Activated CD4-positive, alpha-beta memory T cell treated with anti-CD3 and anti-CD28 coated beads, Interleukin-2, amount 10 ng/mL, durations not matched to agents 7 days and 5 days (primary cell): ENCODE data around the gene WAPL. TPM values are rescaled to one million over a fixed set of nuclear protein-coding genes. Genes with fewer than 3 reads are reported as not detected.

Experiments
- CTCF ChIA-PET: fragments of 350-600 bp; sonication (Branson Sonifier 250); formaldehyde crosslinking; loops from one replicate; lab custom pipeline; 2021; ENCODE audit warnings: antibody characterized with exemption, inconsistent platforms; lab: Charles Lee
- POLR2A ChIA-PET: fragments of 350-600 bp; sonication (Branson Sonifier 250); formaldehyde crosslinking; loops from one replicate; lab custom pipeline; 2021; ENCODE audit warnings: antibody characterized with exemption; lab: Charles Lee
- DNase-seq: peaks from one replicate; pipeline ENCODE4 v3.0.0-alpha.2; 2020
- H3K27ac Mint-ChIP-seq: one replicate; pipeline ENCODE4 v1.8.0; 2021; ENCODE audit warnings: mild to moderate bottlenecking, mixed read lengths
- H3K27me3 Mint-ChIP-seq: one replicate; pipeline ENCODE4 v1.8.0; 2021; ENCODE audit warnings: mixed read lengths
- H3K36me3 Mint-ChIP-seq: one replicate; pipeline ENCODE4 v1.8.0; 2021; ENCODE audit warnings: low read depth, mixed read lengths
- H3K4me1 Mint-ChIP-seq: one replicate; pipeline ENCODE4 v1.8.0; 2021; ENCODE audit warnings: mixed read lengths
- H3K4me3 Mint-ChIP-seq: one replicate; pipeline ENCODE4 v1.8.0; 2021; ENCODE audit warnings: mild to moderate bottlenecking, mixed read lengths
- H3K9me3 Mint-ChIP-seq: one replicate; pipeline ENCODE4 v1.8.0; 2021; ENCODE audit warnings: mixed read lengths
- total RNA-seq, 2 experiments: library from RNA; stranded (reverse); gene quantifications; one replicate each; pipeline ENCODE4 v1.2.3, GENCODE V29; 2021

The WAPL gene
- total RNA-seq, 2 experiments from 2014 or later = 46.7 to 47.5 TPM

DNA sequence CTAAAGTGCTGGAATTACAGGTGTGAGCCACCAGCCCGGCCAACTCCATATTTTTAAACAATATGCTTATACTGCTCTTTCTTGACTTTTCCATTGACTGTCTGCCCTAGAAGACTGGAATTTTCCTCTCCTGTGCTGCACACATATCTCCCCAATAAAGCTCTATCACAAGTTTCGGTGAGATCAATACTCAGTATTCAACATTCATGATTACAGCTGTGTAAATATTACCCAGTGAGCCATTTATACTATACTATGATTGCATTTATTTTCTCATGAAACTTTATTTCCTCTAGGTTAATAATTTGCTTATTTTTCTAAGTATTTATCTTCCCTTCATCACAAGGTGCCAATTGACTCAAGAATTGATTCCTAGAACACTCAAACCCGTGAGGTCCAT, 106.5 kb downstream of the WAPL start:
- Mint-ChIP-seq H3K9me3 (peaks cover 5% of the 10 kb centered on the region), H3K27ac (no peak overlapping the region), H3K36me3 (peaks cover 6% of the 10 kb centered on the region), H3K4me3 (no peak overlapping the region), H3K4me1 (peaks cover 37% of the 10 kb centered on the region), H3K27me3 (peaks cover 4% of the 10 kb centered on the region)
- no peak for DNase-seq
- CTCF ChIA-PET = interaction anchor here (0.5 to 6.1 kb wide), 2 partner anchors 13 to 47 kb away, joined by 3 to 57 read pairs; no protein-coding TSS in a partner anchor
- POLR2A ChIA-PET = interaction anchor here (7.1 kb wide), 1 partner anchor 14 kb away, joined by 91 read pairs; no protein-coding TSS in a partner anchor

- CTCF ChIA-PET = interaction anchor here (0.6 to 6.1 kb wide), 2 partner anchors 11 to 34 kb away, joined by 3 to 57 read pairs; no protein-coding TSS in a partner anchor
- Mint-ChIP-seq H3K4me1 (peaks cover 37% of the 10 kb centered on the region), H3K4me3 (no peak overlapping the region), H3K36me3 (peaks cover 6% of the 10 kb centered on the region), H3K27ac (peak overlapping the region; percentile 82), H3K27me3 (peaks cover 4% of the 10 kb centered on the region), H3K9me3 (peaks cover 5% of the 10 kb centered on the region)
- peak; percentile 31 for DNase-seq
- POLR2A ChIA-PET = interaction anchor here (1.2 to 7.1 kb wide), 3 partner anchors 12 to 109 kb away, joined by 3 to 91 read pairs (median 8); partner anchors contain the start of gene WAPL
Measured at GRCh38 chr10:86413046-86413728, 108.4 kb downstream of the WAPL start.

DNA sequence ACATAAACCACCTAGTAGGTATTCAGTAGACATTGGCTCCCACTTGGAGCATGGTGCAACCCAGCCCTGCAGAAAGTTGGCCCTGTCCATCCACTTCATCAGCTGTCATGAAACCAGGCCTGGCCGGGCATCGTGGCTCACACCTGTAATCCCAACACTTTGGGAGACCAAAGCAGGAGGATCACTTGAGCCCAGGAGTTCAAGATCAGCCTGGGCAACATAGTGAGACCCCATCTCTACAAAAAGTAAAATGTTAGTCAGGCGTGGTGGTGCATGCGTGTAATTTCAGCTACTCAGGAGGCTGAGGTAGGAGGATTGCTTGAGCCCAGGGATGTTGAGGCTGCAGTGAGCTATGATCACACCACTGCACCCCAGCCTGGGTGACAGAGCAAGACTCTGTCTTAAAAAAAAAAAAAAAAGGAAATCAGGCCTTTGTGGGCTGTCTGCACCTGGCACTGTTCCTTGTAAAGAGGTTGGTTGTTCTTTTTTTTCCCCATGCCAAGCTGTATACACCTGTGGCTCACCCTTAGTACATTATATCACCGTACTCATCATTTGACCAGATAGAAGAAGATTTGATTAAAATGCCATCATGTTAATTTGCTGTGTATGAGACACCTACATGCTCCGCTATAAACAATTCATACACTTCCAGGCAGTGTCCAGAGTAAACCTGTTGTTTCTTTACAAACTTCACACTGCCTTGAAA, 109.6 kb downstream of the WAPL start:
- Mint-ChIP-seq H3K4me1 (peaks cover 37% of the 10 kb centered on the region), H3K27me3 (peaks cover 4% of the 10 kb centered on the region), H3K4me3 (peak overlapping the region; percentile 1), H3K9me3 (peaks cover 5% of the 10 kb centered on the region), H3K36me3 (peaks cover 6% of the 10 kb centered on the region), H3K27ac (peak overlapping the region; percentile 82)
- DNase-seq = no peak
- CTCF ChIA-PET = interaction anchor here (0.6 to 6.1 kb wide), 2 partner anchors 10 to 32 kb away, joined by 4 to 57 read pairs; no protein-coding TSS in a partner anchor
- POLR2A ChIA-PET = interaction anchor here (0.9 to 7.1 kb wide), 4 partner anchors 10 to 109 kb away, joined by 3 to 91 read pairs (median 4); partner anchors contain the start of gene WAPL

- CTCF ChIA-PET = interaction anchor here (0.5 to 6.1 kb wide), 3 partner anchors 10 to 303 kb away, joined by 3 to 57 read pairs (median 3); no protein-coding TSS in a partner anchor
- H3K9me3 Mint-ChIP-seq = peaks cover 5% of the 10 kb centered on the region
Measured at GRCh38 chr10:86411281-86411841, 110.2 kb downstream of the WAPL start.

DNA sequence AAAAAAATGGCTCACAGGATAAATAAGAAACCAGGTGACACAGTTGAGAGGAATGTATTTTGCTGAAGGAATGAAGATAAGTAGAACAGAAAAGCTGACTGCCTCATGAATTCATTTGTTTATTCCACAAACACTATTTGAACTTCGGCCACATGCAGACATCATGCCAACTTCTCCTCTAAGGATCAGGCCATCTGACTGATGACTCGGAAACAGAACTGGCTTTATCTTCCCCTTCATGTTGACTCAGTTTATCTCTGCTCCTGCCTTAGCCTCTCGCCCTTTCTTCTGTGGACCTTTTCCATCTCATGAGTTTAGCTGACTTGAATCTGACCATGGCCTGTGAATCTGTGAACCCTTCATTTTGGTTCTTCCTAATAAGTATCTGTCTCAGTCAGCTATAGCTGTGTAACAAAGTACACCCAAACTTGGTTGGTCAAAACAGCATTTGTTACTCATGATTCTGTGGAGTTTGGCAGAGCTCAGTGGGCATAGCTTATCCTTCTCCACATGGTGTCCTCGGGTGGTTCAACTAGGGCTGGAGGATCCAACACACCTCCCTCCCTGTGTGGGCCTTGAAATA, 111.0 kb downstream of the WAPL start:
- CTCF ChIA-PET = interaction anchor here (0.5 to 6.1 kb wide), 3 partner anchors 9 to 304 kb away, joined by 3 to 57 read pairs (median 3); no protein-coding TSS in a partner anchor
- Mint-ChIP-seq H3K27ac (peak overlapping the region; percentile 82), H3K27me3 (peaks cover 1% of the 10 kb centered on the region), H3K36me3 (peaks cover 6% of the 10 kb centered on the region), H3K4me1 (peaks cover 37% of the 10 kb centered on the region), H3K4me3 (no peak overlapping the region), H3K9me3 (peaks cover 5% of the 10 kb centered on the region)
- no peak for DNase-seq
- POLR2A ChIA-PET = interaction anchor here (0.9 to 7.1 kb wide), 3 partner anchors 10 to 111 kb away, joined by 3 to 91 read pairs (median 4); partner anchors contain the start of gene WAPL

More at GRCh38 chr10:86411281-86411841, 110.2 kb downstream of the WAPL start:
- peak overlapping the region; percentile 31 for H3K4me3 Mint-ChIP-seq
- peak overlapping the region; percentile 82 for H3K27ac Mint-ChIP-seq
- DNase-seq = peak; percentile 49
- H3K27me3 Mint-ChIP-seq = peaks cover 4% of the 10 kb centered on the region
- peaks cover 37% of the 10 kb centered on the region for H3K4me1 Mint-ChIP-seq
- peaks cover 6% of the 10 kb centered on the region for H3K36me3 Mint-ChIP-seq
- POLR2A ChIA-PET = interaction anchor here (0.9 to 7.1 kb wide), 4 partner anchors 10 to 110 kb away, joined by 3 to 91 read pairs (median 4); partner anchors contain the start of gene WAPL

DNA sequence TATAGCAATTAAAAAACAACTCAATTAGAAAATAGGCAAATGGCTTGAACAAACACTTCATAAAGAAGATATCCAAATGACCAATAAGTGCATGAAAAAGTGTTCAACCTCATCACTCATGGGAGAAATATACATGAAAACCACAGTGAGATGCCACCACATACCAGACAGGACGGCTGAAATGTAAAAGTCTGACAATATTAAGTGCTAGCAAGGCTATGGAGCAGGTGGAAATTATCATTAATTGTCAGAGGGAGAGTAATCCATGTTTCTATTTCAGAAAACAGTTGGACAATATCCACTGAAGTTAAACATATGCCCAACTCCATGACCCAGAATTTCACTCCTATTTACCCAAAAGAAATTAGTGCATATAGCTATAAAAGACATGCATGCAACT, 112.4 kb downstream of the WAPL start:
- H3K27me3 Mint-ChIP-seq = peaks cover 4% of the 10 kb centered on the region
- no peak for DNase-seq
- H3K27ac Mint-ChIP-seq = no peak overlapping the region
- H3K4me1 Mint-ChIP-seq = peaks cover 34% of the 10 kb centered on the region
- peaks cover 6% of the 10 kb centered on the region for H3K36me3 Mint-ChIP-seq
- CTCF ChIA-PET = interaction anchor here (6.1 kb wide), 1 partner anchor 7 kb away, joined by 57 read pairs; no protein-coding TSS in a partner anchor
- no peak overlapping the region for H3K4me3 Mint-ChIP-seq
- POLR2A ChIA-PET = interaction anchor here (7.1 kb wide), 1 partner anchor 8 kb away, joined by 91 read pairs; no protein-coding TSS in a partner anchor
- H3K9me3 Mint-ChIP-seq = peaks cover 5% of the 10 kb centered on the region

GRCh38 chr10:86403183-86403797, 118.3 kb downstream of the WAPL start:
- H3K36me3 Mint-ChIP-seq = no peaks in the 10 kb centered on the region
- CTCF ChIA-PET = interaction anchor here (0.7 to 4.8 kb wide), 3 partner anchors 9 to 240 kb away, joined by 3 to 83 read pairs (median 57); no protein-coding TSS in a partner anchor
- H3K4me1 Mint-ChIP-seq = peaks cover 14% of the 10 kb centered on the region
- H3K9me3 Mint-ChIP-seq = no peaks in the 10 kb centered on the region
- POLR2A ChIA-PET = interaction anchor here (5.1 kb wide), 1 partner anchor 9 kb away, joined by 91 read pairs; no protein-coding TSS in a partner anchor
- H3K27ac Mint-ChIP-seq = no peak overlapping the region
- peaks cover 21% of the 10 kb centered on the region for H3K27me3 Mint-ChIP-seq
- H3K4me3 Mint-ChIP-seq = no peak overlapping the region
- DNase-seq = no peak

DNA sequence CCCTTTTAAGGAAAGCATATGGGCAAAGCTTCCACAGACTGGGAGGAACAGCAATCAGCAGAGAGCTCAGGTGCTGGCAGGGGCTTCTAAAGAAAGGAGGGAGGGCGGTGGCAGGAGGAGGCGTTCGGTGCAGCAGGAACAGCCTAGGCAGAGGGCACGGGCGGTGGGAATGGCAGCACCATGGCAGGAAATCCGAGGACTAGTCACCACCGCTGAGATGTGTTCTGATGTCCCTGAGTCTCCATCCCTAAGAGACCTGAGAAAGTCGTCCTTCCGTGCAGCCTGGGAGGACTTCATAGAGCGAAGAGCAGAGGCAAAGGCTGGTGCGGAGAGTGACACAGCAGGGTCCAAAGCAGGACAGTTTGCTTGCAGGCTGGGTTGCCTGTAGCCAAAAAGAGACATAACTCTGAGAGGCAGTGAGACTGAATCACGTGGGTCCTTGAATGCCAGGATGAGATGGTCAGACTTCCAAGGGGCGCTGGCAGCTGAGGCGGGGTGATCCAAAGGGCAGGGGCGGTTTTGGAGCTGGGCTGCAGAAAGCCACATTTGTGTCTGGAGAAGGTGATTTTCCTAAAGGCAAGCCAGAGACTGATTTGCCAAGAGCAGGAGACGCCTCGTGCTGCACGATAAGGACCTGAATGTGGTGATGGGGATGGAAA, 119.2 kb downstream of the WAPL start:
- POLR2A ChIA-PET = interaction anchor here (1.1 to 5.1 kb wide), 2 partner anchors 10 to 46 kb away, joined by 5 to 91 read pairs; no protein-coding TSS in a partner anchor
- Mint-ChIP-seq H3K36me3 (no peaks in the 10 kb centered on the region), H3K4me3 (no peak overlapping the region), H3K9me3 (no peaks in the 10 kb centered on the region), H3K27me3 (peaks cover 23% of the 10 kb centered on the region), H3K27ac (no peak overlapping the region), H3K4me1 (peaks cover 14% of the 10 kb centered on the region)
- CTCF ChIA-PET = interaction anchor here (2.0 to 4.8 kb wide), 3 partner anchors 10 to 183 kb away, joined by 4 to 83 read pairs (median 57); no protein-coding TSS in a partner anchor
- DNase-seq = no peak

GRCh38 chr10:86401588-86402282, 119.9 kb downstream of the WAPL start:
- H3K9me3 Mint-ChIP-seq = no peaks in the 10 kb centered on the region
- CTCF ChIA-PET = interaction anchor here (0.8 to 4.8 kb wide), 6 partner anchors 10 to 183 kb away, joined by 3 to 83 read pairs (median 8); partner anchors contain the start of gene WAPL
- H3K27me3 Mint-ChIP-seq = peaks cover 23% of the 10 kb centered on the region
- no peak overlapping the region for H3K27ac Mint-ChIP-seq
- H3K36me3 Mint-ChIP-seq = no peaks in the 10 kb centered on the region
- DNase-seq = no peak
- H3K4me1 Mint-ChIP-seq = peaks cover 14% of the 10 kb centered on the region
- H3K4me3 Mint-ChIP-seq = peak overlapping the region; percentile 82
- POLR2A ChIA-PET = interaction anchor here (1.1 to 5.1 kb wide), 5 partner anchors 10 to 183 kb away, joined by 5 to 91 read pairs (median 20); partner anchors contain the start of gene WAPL

GRCh38 chr10:86400705-86401587, 120.6 kb downstream of the WAPL start:
- CTCF ChIA-PET = interaction anchor here (0.5 to 4.8 kb wide), 31 partner anchors 11 to 354 kb away, joined by 3 to 83 read pairs (median 4); partner anchors contain the start of gene WAPL
- no peaks in the 10 kb centered on the region for H3K36me3 Mint-ChIP-seq
- H3K27ac Mint-ChIP-seq = peak overlapping the region; percentile 60
- peaks cover 14% of the 10 kb centered on the region for H3K4me1 Mint-ChIP-seq
- H3K27me3 Mint-ChIP-seq = peaks cover 30% of the 10 kb centered on the region
- POLR2A ChIA-PET = interaction anchor here (0.7 to 5.1 kb wide), 12 partner anchors 11 to 499 kb away, joined by 3 to 91 read pairs (median 5); partner anchors contain the start of genes BMPR1A and WAPL
- H3K9me3 Mint-ChIP-seq = no peaks in the 10 kb centered on the region
- DNase-seq = peak; percentile 63
- H3K4me3 Mint-ChIP-seq = peak overlapping the region; percentile 82
